HG03039 (cell line): ENCODE results near the gene DHDH.
"Not testable (repeated sequence)": the region's sequence is repeated elsewhere in the genome, so short reads cannot be mapped to it uniquely, and the experiment has no call there.

Experiments used
- ATAC-seq: cut with Tn5 transposase; IDR thresholded peaks from one replicate; pipeline ENCODE4 v1.9.1; 2021; ENCODE audit warnings: mild to moderate bottlenecking, moderate library complexity; ENCODE audit not compliant: unreplicated experiment

The DHDH gene

DNA sequence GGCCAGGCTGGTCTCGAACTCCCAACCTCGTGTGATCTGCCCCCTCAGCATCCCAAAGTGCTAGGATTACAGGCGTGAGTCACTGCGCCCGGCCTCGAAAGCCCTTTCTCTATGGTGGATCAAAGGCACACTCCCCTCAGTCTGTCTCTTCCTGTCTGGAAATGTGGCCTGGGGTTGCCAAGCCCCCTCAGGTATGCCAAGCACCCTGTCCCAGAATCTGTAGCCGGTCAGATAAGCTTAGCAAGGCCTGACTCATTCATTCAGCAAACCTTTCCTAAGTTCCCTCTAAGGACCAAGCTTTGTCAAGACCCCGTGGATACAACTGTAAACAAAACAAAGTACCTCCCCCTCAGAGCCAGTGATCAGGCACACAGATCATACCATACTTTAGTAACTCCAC lies 19.3 kb upstream of the DHDH start:
- no peak for ATAC-seq

GRCh38 chr19:48915757-48916156 lies 17.7 kb upstream of the DHDH start:
- no peak for ATAC-seq

- ATAC-seq: no peak
Observed at GRCh38 chr19:48918071-48918470, 15.4 kb upstream of the DHDH start.

DNA sequence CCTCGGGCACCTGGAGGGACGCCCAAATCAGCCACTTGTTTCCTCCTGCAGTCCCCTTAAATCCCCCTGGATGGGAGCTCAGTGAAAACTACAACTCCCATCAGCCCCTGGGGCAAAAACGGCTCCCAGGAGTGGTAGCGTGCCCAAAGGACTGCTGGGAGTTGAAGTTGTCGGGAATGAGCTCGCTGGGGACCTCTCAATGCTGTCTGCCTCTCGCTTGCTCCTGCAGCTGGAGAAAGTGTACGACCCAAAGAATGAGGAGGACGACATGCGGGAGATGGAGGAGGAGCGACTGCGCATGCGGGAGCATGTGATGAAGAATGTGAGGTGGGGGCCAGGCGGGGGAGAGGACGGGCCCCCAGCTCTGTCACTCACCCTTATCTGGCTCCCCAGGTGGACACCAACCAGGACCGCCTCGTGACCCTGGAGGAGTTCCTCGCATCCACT lies 14.7 kb upstream of the DHDH start:
- no peak for ATAC-seq

GRCh38 chr19:48919271-48919670 lies 14.2 kb upstream of the DHDH start:
- ATAC-seq: not testable (repeated sequence)

- ATAC-seq: no peak
Observed at GRCh38 chr19:48920949-48921348, 12.6 kb upstream of the DHDH start.

DNA sequence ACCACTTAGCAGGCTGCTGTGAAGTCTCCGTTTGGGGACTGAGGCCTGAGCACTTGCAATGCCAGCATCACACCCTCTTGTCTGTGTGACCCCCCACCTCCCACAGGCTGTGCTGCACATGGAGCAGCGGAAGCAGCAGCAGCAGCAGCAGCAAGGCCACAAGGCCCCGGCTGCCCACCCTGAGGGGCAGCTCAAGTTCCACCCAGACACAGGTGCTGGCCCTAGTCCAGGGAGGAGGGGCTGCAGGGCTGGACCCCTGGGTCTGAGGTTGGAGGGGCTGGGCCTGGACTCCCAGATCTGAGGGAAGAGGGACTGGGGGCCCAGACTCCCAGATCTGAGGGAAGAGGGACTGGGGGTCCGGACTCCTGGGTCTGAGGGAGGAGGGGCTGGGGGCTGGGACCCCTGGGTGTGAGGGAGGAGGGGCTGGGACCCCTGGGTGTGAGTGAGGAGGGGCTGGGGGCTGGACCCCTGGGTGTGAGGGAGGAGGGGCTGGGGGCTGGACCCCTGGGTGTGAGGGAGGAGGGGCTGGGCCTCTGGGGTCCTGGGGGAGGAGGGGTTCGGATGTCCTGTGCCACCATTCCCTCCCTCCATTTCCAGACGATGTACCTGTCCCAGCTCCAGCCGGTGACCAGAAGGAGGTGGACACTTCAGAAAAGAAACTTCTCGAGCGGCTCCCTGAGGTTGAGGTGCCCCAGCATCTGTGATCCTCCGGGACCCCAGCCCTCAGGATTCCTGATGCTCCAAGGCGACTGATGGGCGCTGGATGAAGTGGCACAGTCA lies 11.6 kb upstream of the DHDH start:
- ATAC-seq: no peak

GRCh38 chr19:48922548-48923490 lies 10.7 kb upstream of the DHDH start:
- no peak for ATAC-seq

DNA sequence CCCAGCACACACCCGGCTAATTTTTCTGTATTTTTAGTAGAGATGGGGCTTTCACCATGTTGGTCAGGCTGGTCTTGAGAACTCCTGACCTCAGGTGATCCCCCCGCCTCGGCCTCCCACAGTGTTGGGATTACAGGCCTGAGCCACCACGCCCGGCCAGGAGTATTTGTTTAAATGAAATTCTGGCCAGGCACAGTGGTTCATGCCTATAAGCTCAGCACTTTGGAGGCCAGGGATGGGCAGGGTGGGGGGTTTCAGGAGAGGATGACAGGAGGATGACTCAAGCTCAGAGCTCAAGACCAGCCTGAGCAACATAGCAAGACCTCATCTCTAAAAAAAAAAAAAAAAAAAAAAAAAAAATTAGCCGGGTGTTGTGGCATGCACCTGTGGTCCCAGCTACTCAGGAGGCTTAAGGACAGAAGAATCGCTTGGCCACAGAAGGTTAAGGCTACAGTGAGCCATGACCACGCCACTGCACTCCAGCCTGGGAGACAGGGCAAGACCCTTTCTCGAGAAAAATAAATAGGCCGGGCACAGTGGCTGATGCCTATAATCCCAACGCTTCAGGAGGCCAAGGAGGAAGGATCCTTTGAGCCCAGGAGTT lies 8.2 kb upstream of the DHDH start:
- ATAC-seq: no peak

DNA sequence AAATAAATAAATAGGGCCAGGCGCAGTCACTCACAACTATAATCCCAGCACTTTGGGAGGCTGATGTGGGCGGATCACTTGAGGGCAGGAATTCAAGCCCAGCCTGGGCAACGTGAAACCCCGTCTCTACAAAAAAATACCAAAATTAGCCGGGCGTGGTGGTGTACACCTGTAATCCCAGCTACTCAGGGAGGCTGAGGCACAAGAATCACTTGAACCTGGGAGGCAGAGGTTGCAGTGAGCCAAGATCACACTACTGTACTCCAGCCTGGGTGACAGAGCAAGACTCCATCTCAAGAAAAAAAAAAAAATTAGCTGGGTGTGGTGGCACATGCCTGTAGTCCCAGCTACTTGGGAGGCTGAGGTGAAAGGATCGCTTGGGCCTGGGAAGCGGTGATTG lies 7.6 kb upstream of the DHDH start:
- ATAC-seq: not testable (repeated sequence)

- no peak for ATAC-seq
Observed at GRCh38 chr19:48926909-48927308, 6.6 kb upstream of the DHDH start.

DNA sequence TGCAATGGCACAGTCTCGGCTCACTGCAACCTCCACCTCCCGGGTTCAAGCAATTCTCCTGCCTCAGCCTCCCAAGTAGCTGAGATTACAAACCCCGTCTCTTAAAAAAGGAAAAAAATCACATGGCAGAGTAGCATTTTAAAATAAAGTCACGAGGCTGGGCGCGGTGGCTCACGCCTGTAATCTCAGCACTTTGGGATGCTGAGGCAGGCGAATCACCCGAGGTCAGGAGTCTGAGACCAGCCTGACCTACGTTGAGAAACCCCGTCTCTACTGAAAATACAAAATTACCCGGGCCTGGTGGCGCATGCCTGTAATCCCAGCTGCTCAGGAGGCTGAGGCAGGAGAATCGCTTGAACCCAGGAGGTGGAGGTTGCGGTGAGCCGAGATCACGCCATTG lies 5.8 kb upstream of the DHDH start:
- not testable (repeated sequence) for ATAC-seq

DNA sequence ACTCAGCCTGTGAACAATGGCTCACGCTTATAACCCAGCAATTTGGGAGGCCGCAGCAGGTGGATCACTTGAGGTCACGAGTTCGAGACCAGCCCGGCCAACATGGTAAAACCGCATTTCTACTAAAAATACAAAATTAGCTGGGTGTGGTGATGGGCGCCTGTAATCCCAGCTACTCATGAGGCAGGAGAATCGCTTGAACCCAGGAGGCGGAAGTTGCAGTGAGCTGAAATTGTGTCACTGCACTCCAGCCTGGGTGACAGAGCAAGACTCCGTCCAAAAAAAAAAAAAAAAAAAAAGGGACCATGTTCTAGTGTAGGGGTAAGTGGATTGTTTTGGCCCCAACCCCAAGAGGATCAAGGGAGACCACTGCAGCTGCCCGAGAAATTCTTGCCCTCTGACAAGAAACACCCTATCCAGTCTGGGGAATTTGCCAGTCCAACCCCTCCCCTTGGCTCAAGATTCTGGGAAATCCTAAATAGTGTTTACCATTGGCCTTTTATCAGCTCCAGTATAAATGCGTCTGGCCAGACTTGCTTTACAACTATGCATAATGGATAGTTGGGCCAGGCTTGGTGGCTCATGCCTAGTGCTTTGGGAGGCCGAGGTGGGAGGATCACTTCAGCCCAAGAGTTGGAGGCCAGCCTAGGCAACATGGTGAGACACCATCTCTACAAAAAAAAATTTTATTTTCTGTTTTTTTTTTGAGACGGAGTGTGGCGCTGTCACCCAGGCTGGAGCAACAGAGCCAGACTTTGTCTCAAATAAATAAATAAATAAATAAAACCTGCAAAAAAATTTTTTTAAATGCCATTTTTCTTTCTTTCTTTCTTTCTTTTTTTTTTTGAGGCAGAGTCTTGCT lies 5.1 kb upstream of the DHDH start:
- no peak for ATAC-seq

DNA sequence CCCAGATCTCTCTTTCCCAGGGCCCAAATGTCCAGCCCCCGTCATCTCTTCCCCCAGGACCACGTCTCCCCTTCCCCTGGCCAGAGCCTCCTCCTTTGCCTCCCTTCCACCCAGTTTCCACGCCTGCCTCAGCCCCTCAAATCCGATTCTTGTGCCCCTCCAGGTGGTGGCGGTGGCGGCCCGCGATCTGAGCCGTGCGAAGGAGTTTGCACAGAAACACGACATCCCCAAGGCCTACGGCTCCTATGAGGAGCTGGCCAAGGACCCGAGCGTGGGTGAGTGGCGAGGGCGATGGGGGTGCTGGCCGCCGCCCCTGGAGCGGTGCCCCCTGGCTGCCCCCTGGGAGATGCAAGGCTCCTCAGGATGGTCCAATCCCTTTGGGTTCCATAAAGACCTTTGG lies 1.3 kb downstream of the DHDH start:
- no peak for ATAC-seq

- ATAC-seq: no peak
Observed at GRCh38 chr19:48935864-48936263, 2.4 kb downstream of the DHDH start.

- ATAC-seq: no peak
Observed at GRCh38 chr19:48938256-48938655, 4.8 kb downstream of the DHDH start.

GRCh38 chr19:48940902-48941301 lies 7.4 kb downstream of the DHDH start:
- no peak for ATAC-seq

GRCh38 chr19:48943081-48943480 lies 9.6 kb downstream of the DHDH start:
- ATAC-seq: no peak

DNA sequence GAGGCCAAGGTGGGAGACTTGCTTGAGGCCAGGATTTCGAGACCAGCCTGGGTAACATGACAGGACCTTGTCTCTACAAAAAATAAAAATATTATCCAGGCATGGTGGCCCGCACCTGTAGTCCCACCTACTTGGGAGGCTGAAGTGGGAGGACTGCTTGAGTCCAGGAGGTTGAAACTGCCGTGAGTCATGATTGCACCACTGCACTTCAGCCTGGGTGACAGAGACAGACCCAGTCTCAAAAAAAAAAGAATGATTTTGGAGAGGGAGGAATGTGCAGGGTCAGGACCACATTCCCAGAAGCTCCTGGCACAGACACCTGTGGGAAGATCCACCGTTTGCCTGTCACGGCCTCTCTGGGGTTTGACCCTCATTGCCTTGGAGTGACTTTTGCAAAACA lies 11.9 kb downstream of the DHDH start:
- ATAC-seq: no peak

DNA sequence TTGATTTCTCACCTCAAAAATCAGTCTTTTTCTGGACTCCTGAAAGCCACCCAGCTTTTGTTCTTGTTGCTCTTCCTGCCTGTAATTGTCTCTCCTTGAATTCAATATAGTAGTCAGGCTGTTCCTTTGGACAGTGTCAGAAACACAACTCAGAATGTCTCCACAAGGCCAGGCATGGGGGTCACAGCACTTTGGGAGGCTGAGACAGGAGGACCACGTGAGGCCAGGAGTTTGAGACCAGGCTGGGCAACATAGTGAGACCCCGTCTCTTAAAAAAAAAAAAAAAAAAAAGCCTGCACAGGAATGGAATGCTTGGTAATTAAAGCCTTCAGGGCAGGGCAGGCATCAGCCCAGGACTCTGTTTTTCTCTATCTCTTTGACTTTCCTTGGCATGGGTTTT lies 12.3 kb downstream of the DHDH start:
- no peak for ATAC-seq
